SU-DHL-6 (cell line): ENCODE measurements around the gene TMEM176B.

Experiments used
- EZH2phosphoT487 ChIP-seq: fragments of 200-600 bp; sonication (generic), shearing (Covaris generic); conservative IDR thresholded peaks from 2 replicates; pipeline ENCODE4 v1.6.1; 2018; ENCODE audit warnings: mild to moderate bottlenecking, antibody characterized with exemption, low read length, moderate library complexity, mixed read lengths
- TF ChIP-seq, protein P1 (sequence below): fragments of 200-600 bp; sonication (generic); IDR thresholded peaks from one replicate; pipeline ENCODE4 v1.5.1; 2017; ENCODE audit warnings: antibody characterized with exemption, mild to moderate bottlenecking, low read length, moderate library complexity; ENCODE audit not compliant: insufficient read depth, poor library complexity, severe bottlenecking

DNA sequence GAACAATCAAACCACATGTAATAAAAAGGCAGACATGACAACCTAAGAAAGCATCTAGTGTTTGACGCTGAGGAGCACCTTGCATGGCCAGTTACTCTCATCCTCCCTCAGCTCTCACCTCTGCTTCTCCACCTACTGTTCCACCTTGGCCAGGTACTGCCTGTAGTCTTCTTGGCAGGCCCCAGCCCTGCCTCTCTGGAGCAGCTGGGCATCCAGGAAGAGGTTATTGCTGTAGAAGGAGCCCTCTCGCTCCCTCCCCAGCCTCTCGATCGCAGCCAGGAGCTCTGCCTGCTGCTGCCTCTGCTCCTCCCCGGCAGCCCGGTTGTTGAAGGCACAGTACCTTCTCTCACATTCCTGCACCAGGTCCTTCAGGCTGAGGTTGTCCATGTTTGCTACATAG lies 53.2 kb downstream of the TMEM176B start:
- TF ChIP-seq, protein P1, sequence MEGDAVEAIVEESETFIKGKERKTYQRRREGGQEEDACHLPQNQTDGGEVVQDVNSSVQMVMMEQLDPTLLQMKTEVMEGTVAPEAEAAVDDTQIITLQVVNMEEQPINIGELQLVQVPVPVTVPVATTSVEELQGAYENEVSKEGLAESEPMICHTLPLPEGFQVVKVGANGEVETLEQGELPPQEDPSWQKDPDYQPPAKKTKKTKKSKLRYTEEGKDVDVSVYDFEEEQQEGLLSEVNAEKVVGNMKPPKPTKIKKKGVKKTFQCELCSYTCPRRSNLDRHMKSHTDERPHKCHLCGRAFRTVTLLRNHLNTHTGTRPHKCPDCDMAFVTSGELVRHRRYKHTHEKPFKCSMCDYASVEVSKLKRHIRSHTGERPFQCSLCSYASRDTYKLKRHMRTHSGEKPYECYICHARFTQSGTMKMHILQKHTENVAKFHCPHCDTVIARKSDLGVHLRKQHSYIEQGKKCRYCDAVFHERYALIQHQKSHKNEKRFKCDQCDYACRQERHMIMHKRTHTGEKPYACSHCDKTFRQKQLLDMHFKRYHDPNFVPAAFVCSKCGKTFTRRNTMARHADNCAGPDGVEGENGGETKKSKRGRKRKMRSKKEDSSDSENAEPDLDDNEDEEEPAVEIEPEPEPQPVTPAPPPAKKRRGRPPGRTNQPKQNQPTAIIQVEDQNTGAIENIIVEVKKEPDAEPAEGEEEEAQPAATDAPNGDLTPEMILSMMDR, result no peak
- TF ChIP-seq EZH2phosphoT487, result no peak
